IMR-90 (cell line): ENCODE data around the gene DPYSL3. TPM values are rescaled to one million over a fixed set of nuclear protein-coding genes. Genes with fewer than 3 reads are reported as not detected.

ENCODE experiments used
- ATAC-seq: fragments of 200-7000 bp; cut with Tn5 transposase; 2 replicates; pipeline ENCODE4 v1.9.1; 2020; ENCODE audit warnings: low read depth, mild to moderate bottlenecking, moderate library complexity
- BruUV-seq: library from RNA; stranded (reverse); fragments of 400-500 nt; replicated peaks from 2 replicates; lab custom pipeline; 2021; lab: Mats Ljungman, UMichigan
- CTCF ChIA-PET: fragments of 300-600 bp; formaldehyde crosslinking; extraction: SDS; loops from one replicate; lab custom pipeline; 2021; ENCODE audit warnings: antibody characterized with exemption; lab: Yijun Ruan, JAX
- POLR2A ChIA-PET: fragments of 300-600 bp; sonication (Branson Sonifier 250); formaldehyde crosslinking; loops from one replicate; lab custom pipeline; 2022; ENCODE audit warnings: antibody characterized with exemption; ENCODE audit not compliant: unreplicated experiment; lab: Charles Lee
- DNase-seq: peaks from one replicate; pipeline ENCODE4 v3.0.0; 2013
- H2AFZ ChIP-seq: replicated peaks from 2 replicates; pipeline ENCODE3; 2013; ENCODE audit warnings: low read length, mild to moderate bottlenecking; ENCODE audit not compliant: poor library complexity
- H2AK5ac ChIP-seq: 2 replicates; pipeline ENCODE4 v1.6.1; 2013; ENCODE audit warnings: low read depth, low read length, inconsistent platforms
- H2AK9ac ChIP-seq: replicated peaks from 2 replicates; pipeline ENCODE3; 2013; ENCODE audit warnings: mild to moderate bottlenecking, low read depth, low read length, moderate library complexity; ENCODE audit not compliant: poor library complexity
- H2BK120ac ChIP-seq: 2 replicates; pipeline ENCODE4 v1.6.1; 2013; ENCODE audit warnings: low read depth, low read length, inconsistent platforms
- H2BK15ac ChIP-seq: 3 replicates; pipeline ENCODE4 v1.6.1; 2013; ENCODE audit warnings: low read depth, low read length, inconsistent platforms
- H2BK20ac ChIP-seq: 2 replicates; pipeline ENCODE4 v1.6.1; 2013; ENCODE audit warnings: low read depth, mild to moderate bottlenecking, inconsistent platforms, low read length, moderate library complexity
- H2BK5ac ChIP-seq: 2 replicates; pipeline ENCODE4 v1.6.1; 2013; ENCODE audit warnings: mild to moderate bottlenecking, low read depth, low read length, inconsistent platforms; ENCODE audit not compliant: poor library complexity, severe bottlenecking
- H3K14ac ChIP-seq: replicated peaks from 2 replicates; pipeline ENCODE4 v1.6.1; 2013; ENCODE audit warnings: low read depth, low read length, inconsistent platforms
- H3K18ac ChIP-seq: 2 replicates; pipeline ENCODE4 v1.6.1; 2013; ENCODE audit warnings: low read depth, low read length, control low read depth
- H3K23ac ChIP-seq: 2 replicates; pipeline ENCODE4 v1.6.1; 2013; ENCODE audit warnings: low read depth, low read length, inconsistent platforms
- H3K27ac ChIP-seq: 2 replicates; pipeline ENCODE4 v1.5.1; 2013; ENCODE audit warnings: mild to moderate bottlenecking, control low read depth, low read length; ENCODE audit not compliant: insufficient read depth
- H3K27me3 ChIP-seq: 2 replicates; pipeline ENCODE4 v1.6.1; 2013; ENCODE audit warnings: low read length; ENCODE audit not compliant: control insufficient read depth, insufficient read depth
- H3K36me3 ChIP-seq: 2 replicates; pipeline ENCODE4 v1.6.1; 2013; ENCODE audit warnings: low read length, mixed read lengths; ENCODE audit not compliant: control insufficient read depth, insufficient read depth
- H3K4ac ChIP-seq: 2 replicates; pipeline ENCODE4 v1.6.1; 2013; ENCODE audit warnings: low read depth, low read length, inconsistent platforms
- H3K4me1 ChIP-seq: 2 replicates; pipeline ENCODE4 v1.6.1; 2013; ENCODE audit warnings: low read length, mixed read lengths; ENCODE audit not compliant: control insufficient read depth, insufficient read depth
- H3K4me2 ChIP-seq: 2 replicates; pipeline ENCODE4 v1.6.1; 2013; ENCODE audit warnings: low read depth, mild to moderate bottlenecking, control low read depth, low read length, moderate library complexity
- H3K4me3 ChIP-seq: 2 replicates; pipeline ENCODE4 v1.5.1; 2013; ENCODE audit warnings: low read depth, mild to moderate bottlenecking, control low read depth, low read length, moderate library complexity; ENCODE audit not compliant: insufficient read depth
- H3K56ac ChIP-seq: 2 replicates; pipeline ENCODE4 v1.6.1; 2013; ENCODE audit warnings: low read length, inconsistent platforms; ENCODE audit not compliant: insufficient read depth; ENCODE audit errors: extremely low read depth
- H3K79me1 ChIP-seq, 2 experiments: 2 replicates each; pipeline ENCODE4 v1.6.1; 2013; ENCODE audit warnings: low read length in 2 of 2, inconsistent platforms in 1 of 2, low read depth in 1 of 2
- H3K9ac ChIP-seq: 2 replicates; pipeline ENCODE4 v1.6.1; 2013; ENCODE audit warnings: low read depth, low read length, control low read depth
- H3K9me1 ChIP-seq: 2 replicates; pipeline ENCODE4 v1.6.1; 2013; ENCODE audit warnings: low read length, inconsistent platforms; ENCODE audit not compliant: insufficient read depth
- H3K9me3 ChIP-seq: 2 replicates; pipeline ENCODE4 v1.6.1; 2013; ENCODE audit warnings: low read length; ENCODE audit not compliant: control insufficient read depth, insufficient read depth
- H4K20me1 ChIP-seq: 2 replicates; pipeline ENCODE4 v1.6.1; 2013; ENCODE audit warnings: low read length, inconsistent platforms; ENCODE audit not compliant: insufficient read depth
- H4K5ac ChIP-seq: 2 replicates; pipeline ENCODE4 v1.6.1; 2013; ENCODE audit warnings: mild to moderate bottlenecking, low read depth, low read length, control low read depth
- H4K8ac ChIP-seq, 2 experiments: 2 replicates each; pipeline ENCODE4 v1.6.1; 2013; ENCODE audit warnings: low read depth in 2 of 2, low read length in 2 of 2, control low read depth in 1 of 2, inconsistent platforms in 1 of 2
- H4K91ac ChIP-seq: 2 replicates; pipeline ENCODE4 v1.6.1; 2013; ENCODE audit warnings: low read depth, low read length, inconsistent platforms; ENCODE audit not compliant: insufficient read depth
- CEBPB ChIP-seq: IDR thresholded peaks from 2 replicates; pipeline ENCODE4 v1.6.1; 2012; ENCODE audit warnings: low read depth, low read length, improper control_type of control experiment
- MXI1 ChIP-seq: IDR thresholded peaks from 2 replicates; pipeline ENCODE4 v1.6.1; 2012; ENCODE audit warnings: low read depth, mild to moderate bottlenecking, low read length, moderate library complexity, borderline replicate concordance
- WGBS, 2 experiments: methylation state at CpG; one replicate each; pipeline versions ENCODE4 v1.1.5 to v1.1.7; 2013; ENCODE audit warnings: missing lambda C conversion rate in 2 of 2; ENCODE audit not compliant: insufficient read length in 1 of 2; ENCODE audit errors: extremely low coverage in 2 of 2; 5-methylcytosine and 5-hydroxymethylcytosine counted together
- dilution Hi-C: fragments of 300-500 bp; cut with HindIII; formaldehyde crosslinking; loops from one replicate; pipeline ENCODE4 v1.14.3; 2018; ENCODE audit warnings: low sequenced_read_pairs; ENCODE audit not compliant: unreplicated experiment
- in situ Hi-C: fragments of 300-500 bp; cut with MboI; formaldehyde crosslinking; loops from 3 replicates; pipeline ENCODE4 v1.14.3; 2019; ENCODE audit warnings: low sequenced_read_pairs, inconsistent platforms, mixed read lengths
- intact Hi-C: fragments of 100-400 bp; cut with micrococcal nuclease; formaldehyde crosslinking; loops from 2 replicates; pipeline ENCODE4 v1.10.0; 2022
- polyA plus RNA-seq, 3 experiments: library from polyadenylated mRNA; depleted of rRNA; stranded (reverse); fragments of >200 nt; gene quantifications; 2 replicates each; pipeline ENCODE4 v1.2.3, GENCODE V29; 2012; ENCODE audit warnings: low replicate concordance in 1 of 3
- total RNA-seq: library from RNA; depleted of rRNA; stranded (reverse); fragments of >200 nt; gene quantifications from 2 replicates; pipeline ENCODE4 v1.2.3, GENCODE V29; 2012

DPYSL3 gene
- total and polyA plus RNA-seq, 2 of the 4 experiments (the other 2 are of a cell fraction), result 50.2 to 60.9 TPM

DNA sequence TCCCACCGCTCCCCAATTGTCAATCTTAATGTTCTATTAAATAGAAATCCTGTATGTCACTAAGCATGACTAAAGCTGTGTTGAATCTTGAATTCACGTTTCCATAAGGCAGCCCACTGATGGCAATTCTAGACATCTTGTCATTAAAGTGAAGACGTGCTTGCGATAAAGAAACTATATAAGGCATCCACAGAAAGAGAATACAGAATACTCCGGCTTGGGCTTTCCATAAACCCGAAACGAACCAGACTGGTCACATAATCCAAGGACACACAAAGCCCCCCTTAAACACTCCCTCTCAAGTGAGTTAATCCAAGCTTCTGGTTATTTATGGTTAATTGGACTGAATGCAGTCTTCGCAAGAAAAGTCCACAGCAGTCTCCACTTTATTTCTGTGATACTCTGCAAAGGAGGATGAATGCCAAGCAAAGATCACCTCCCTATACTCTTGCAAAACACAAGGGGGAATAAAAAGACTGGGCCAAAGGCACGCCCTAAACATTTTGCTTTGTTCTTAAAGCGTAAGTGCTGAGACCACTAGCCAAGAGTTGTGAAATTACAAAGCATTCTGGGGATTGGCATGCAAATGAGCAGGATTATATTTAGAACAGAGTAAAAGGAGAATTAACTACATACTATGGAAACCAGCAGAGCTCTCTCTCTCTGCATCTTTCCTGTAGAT, 54.7 kb downstream of the DPYSL3 start:
- peaks cover 6% of the 10 kb centered on the region; the same call in 1 of the 2 replicates for H3K4me1 ChIP-seq
- no peak overlapping the region for H2AFZ ChIP-seq
- H2BK120ac ChIP-seq, result no peak overlapping the region
- ChIA-PET CTCF (interaction anchor here (0.7 to 2.3 kb wide), 6 partner anchors 10 to 122 kb away, joined by 3 to 11 read pairs (median 6); partner anchors contain the start of gene DPYSL3), POLR2A (no interaction called here)
- H2BK5ac ChIP-seq, result no peak overlapping the region
- 0 out of 2 replicates have a peak overlapping the region, but pooled peaks have one; percentile 8 for H3K4ac ChIP-seq
- no peak overlapping the region for H3K4me3 ChIP-seq
- no CpG with 5 or more reads among the region's 10 CpGs for WGBS, 2 experiments
- H3K27me3 ChIP-seq, result no peaks in the 10 kb centered on the region; the same call in 1 of the 2 replicates
- dilution Hi-C loops (no loop called here), in situ Hi-C loops (loop anchor here (5.0 kb wide), 1 partner anchor 107 kb away; no protein-coding TSS in a partner anchor), intact Hi-C loops (loop anchor here (1.0 to 5.0 kb wide), 5 partner anchors 53 to 231 kb away; no protein-coding TSS in a partner anchor)
- H3K56ac ChIP-seq, result no peak overlapping the region
- TF ChIP-seq CEBPB (0 out of 2 replicates have a peak, but pooled peaks have one; percentile 49), MXI1 (no peak)
- no peak overlapping the region for H3K27ac ChIP-seq
- H2AK9ac ChIP-seq, result no peak overlapping the region
- DNase-seq (peak; percentile 28), ATAC-seq (no peak)
- H3K23ac ChIP-seq, result no peak overlapping the region; the same call in 1 of the 2 replicates
- H2BK20ac ChIP-seq, result 0 out of 2 replicates have a peak overlapping the region, but pooled peaks have one; percentile 2
- H4K8ac ChIP-seq, result no peak overlapping the region
- no peak overlapping the region; the same call in 1 of the 2 replicates for H3K14ac ChIP-seq
- H4K5ac ChIP-seq, result no peak overlapping the region
- no peaks in the 10 kb centered on the region for H3K9me3 ChIP-seq
- BruUV-seq, result no TSS peak
- no peak overlapping the region for H3K9ac ChIP-seq
- peaks cover 31 to 51% of the 10 kb centered on the region in 2 experiments for H3K79me1 ChIP-seq
- no peak overlapping the region for H3K4me2 ChIP-seq
- H4K20me1 ChIP-seq, result no peaks in the 10 kb centered on the region
- no peak overlapping the region for H4K91ac ChIP-seq
- H2BK15ac ChIP-seq, result no peak overlapping the region
- no peak overlapping the region for H2AK5ac ChIP-seq
- H3K18ac ChIP-seq, result no peak overlapping the region
- H3K9me1 ChIP-seq, result peaks cover 2% of the 10 kb centered on the region; the same call in 1 of the 2 replicates
- no peaks in the 10 kb centered on the region for H3K36me3 ChIP-seq
